ENCODE measurements around the gene PAWR.
"Not testable (repeated sequence)": the region's sequence is repeated elsewhere in the genome, so short reads cannot be mapped to it uniquely, and the experiment has no call there.

Gene PAWR

GRCh38 chr12:79646843-79647242 lies 43.9 kb downstream of the PAWR start:
- H3K27ac Mint-ChIP-seq; H3K4me1 Mint-ChIP-seq; H3K4me3 Mint-ChIP-seq; DNase-seq; H3K27me3 Mint-ChIP-seq; ATAC-seq; H3K36me3 Mint-ChIP-seq (ENCODE audit: low read depth); H3K9me3 Mint-ChIP-seq: not testable (repeated sequence)

- H3K36me3 Mint-ChIP-seq (ENCODE audit: low read depth): no peaks in the 10 kb centered on the region
- DNase-seq (no peak), ATAC-seq (no peak)
- H3K27ac Mint-ChIP-seq: no peak overlapping the region
- peaks cover under 1% of the 10 kb centered on the region for H3K27me3 Mint-ChIP-seq
- H3K4me3 Mint-ChIP-seq: no peak overlapping the region
- no peaks in the 10 kb centered on the region for H3K4me1 Mint-ChIP-seq
- H3K9me3 Mint-ChIP-seq: no peaks in the 10 kb centered on the region
Measured at GRCh38 chr12:79645235-79645630, 45.5 kb downstream of the PAWR start.

GRCh38 chr12:79644274-79645234 lies 46.2 kb downstream of the PAWR start:
- Mint-ChIP-seq H3K36me3 (ENCODE audit: low read depth) (no peaks in the 10 kb centered on the region), H3K9me3 (no peaks in the 10 kb centered on the region), H3K27me3 (peaks cover 2% of the 10 kb centered on the region), H3K4me3 (no peak overlapping the region), H3K27ac (no peak overlapping the region), H3K4me1 (no peaks in the 10 kb centered on the region)
- ATAC-seq: no peak
- no peak for DNase-seq

- Mint-ChIP-seq H3K27me3 (peaks cover 2% of the 10 kb centered on the region), H3K4me3 (no peak overlapping the region), H3K4me1 (no peaks in the 10 kb centered on the region), H3K36me3 (ENCODE audit: low read depth) (no peaks in the 10 kb centered on the region), H3K9me3 (no peaks in the 10 kb centered on the region), H3K27ac (no peak overlapping the region)
- ATAC-seq (no peak), DNase-seq (no peak)
Measured at GRCh38 chr12:79643821-79644220, 46.9 kb downstream of the PAWR start.

GRCh38 chr12:79638490-79638889 lies 52.3 kb downstream of the PAWR start:
- Mint-ChIP-seq H3K4me3 (no peak overlapping the region), H3K4me1 (no peaks in the 10 kb centered on the region), H3K27ac (no peak overlapping the region), H3K36me3 (ENCODE audit: low read depth) (no peaks in the 10 kb centered on the region), H3K27me3 (peaks cover 2% of the 10 kb centered on the region), H3K9me3 (no peaks in the 10 kb centered on the region)
- no peak for ATAC-seq
- no peak for DNase-seq

- no peak for DNase-seq
- Mint-ChIP-seq H3K27ac (no peak overlapping the region), H3K4me3 (no peak overlapping the region), H3K9me3 (no peaks in the 10 kb centered on the region), H3K27me3 (peaks cover 2% of the 10 kb centered on the region), H3K4me1 (no peaks in the 10 kb centered on the region), H3K36me3 (ENCODE audit: low read depth) (no peaks in the 10 kb centered on the region)
- ATAC-seq: no peak
Measured at GRCh38 chr12:79637093-79637492, 53.7 kb downstream of the PAWR start.

GRCh38 chr12:79635676-79636075 lies 55.1 kb downstream of the PAWR start:
- no peak overlapping the region for H3K27ac Mint-ChIP-seq
- ATAC-seq (no peak), DNase-seq (no peak)
- peaks cover 2% of the 10 kb centered on the region for H3K27me3 Mint-ChIP-seq
- no peaks in the 10 kb centered on the region for H3K9me3 Mint-ChIP-seq
- no peaks in the 10 kb centered on the region for H3K36me3 Mint-ChIP-seq (ENCODE audit: low read depth)
- no peak overlapping the region for H3K4me3 Mint-ChIP-seq
- H3K4me1 Mint-ChIP-seq: no peaks in the 10 kb centered on the region

- Mint-ChIP-seq H3K9me3 (no peaks in the 10 kb centered on the region), H3K36me3 (ENCODE audit: low read depth) (no peaks in the 10 kb centered on the region), H3K4me3 (no peak overlapping the region), H3K27ac (no peak overlapping the region), H3K4me1 (no peaks in the 10 kb centered on the region), H3K27me3 (no peaks in the 10 kb centered on the region)
- ATAC-seq (no peak), DNase-seq (no peak)
Measured at GRCh38 chr12:79634957-79635471, 55.8 kb downstream of the PAWR start.

GRCh38 chr12:79629561-79629960 lies 61.2 kb downstream of the PAWR start:
- DNase-seq: no peak
- Mint-ChIP-seq H3K4me1 (no peaks in the 10 kb centered on the region), H3K36me3 (ENCODE audit: low read depth) (no peaks in the 10 kb centered on the region), H3K9me3 (peaks cover 4% of the 10 kb centered on the region), H3K4me3 (no peak overlapping the region), H3K27ac (no peak overlapping the region), H3K27me3 (no peaks in the 10 kb centered on the region)
- no peak for ATAC-seq

- H3K4me1 Mint-ChIP-seq; H3K27ac Mint-ChIP-seq; H3K36me3 Mint-ChIP-seq (ENCODE audit: low read depth); H3K27me3 Mint-ChIP-seq; DNase-seq; ATAC-seq; H3K9me3 Mint-ChIP-seq; H3K4me3 Mint-ChIP-seq: not testable (repeated sequence)
Measured at GRCh38 chr12:79626735-79627134, 64.0 kb downstream of the PAWR start.

- no peak overlapping the region for H3K4me3 Mint-ChIP-seq
- H3K36me3 Mint-ChIP-seq (ENCODE audit: low read depth): no peaks in the 10 kb centered on the region
- H3K4me1 Mint-ChIP-seq: no peaks in the 10 kb centered on the region
- DNase-seq (no peak), ATAC-seq (no peak)
- no peak overlapping the region for H3K27ac Mint-ChIP-seq
- H3K9me3 Mint-ChIP-seq: peaks cover 4% of the 10 kb centered on the region
- no peaks in the 10 kb centered on the region for H3K27me3 Mint-ChIP-seq
Measured at GRCh38 chr12:79624378-79624777, 66.4 kb downstream of the PAWR start.

GRCh38 chr12:79619872-79620562 lies 70.7 kb downstream of the PAWR start:
- no peak overlapping the region for H3K27ac Mint-ChIP-seq
- no peaks in the 10 kb centered on the region for H3K4me1 Mint-ChIP-seq
- no peaks in the 10 kb centered on the region for H3K27me3 Mint-ChIP-seq
- H3K36me3 Mint-ChIP-seq (ENCODE audit: low read depth): no peaks in the 10 kb centered on the region
- DNase-seq (no peak), ATAC-seq (no peak)
- no peaks in the 10 kb centered on the region for H3K9me3 Mint-ChIP-seq
- H3K4me3 Mint-ChIP-seq: no peak overlapping the region

GRCh38 chr12:79618848-79619404 lies 71.8 kb downstream of the PAWR start:
- no peak overlapping the region for H3K27ac Mint-ChIP-seq
- DNase-seq (no peak), ATAC-seq (no peak)
- no peaks in the 10 kb centered on the region for H3K27me3 Mint-ChIP-seq
- H3K9me3 Mint-ChIP-seq: no peaks in the 10 kb centered on the region
- no peaks in the 10 kb centered on the region for H3K36me3 Mint-ChIP-seq (ENCODE audit: low read depth)
- no peaks in the 10 kb centered on the region for H3K4me1 Mint-ChIP-seq
- H3K4me3 Mint-ChIP-seq: no peak overlapping the region

- H3K27ac Mint-ChIP-seq: no peak overlapping the region
- DNase-seq: no peak
- no peaks in the 10 kb centered on the region for H3K4me1 Mint-ChIP-seq
- H3K36me3 Mint-ChIP-seq (ENCODE audit: low read depth): no peaks in the 10 kb centered on the region
- H3K27me3 Mint-ChIP-seq: no peaks in the 10 kb centered on the region
- no peak overlapping the region for H3K4me3 Mint-ChIP-seq
- no peak for ATAC-seq
- H3K9me3 Mint-ChIP-seq: no peaks in the 10 kb centered on the region
Measured at GRCh38 chr12:79617696-79618095, 73.1 kb downstream of the PAWR start.
